Measurements from ENCODE around the gene ADAMTS4. TPM values are rescaled to one million over a fixed set of nuclear protein-coding genes. Genes with fewer than 3 reads are reported as not detected.

ADAMTS4 gene
- total and polyA plus RNA-seq, 12 donors = 1.7 to 86.1 (median 13.2) TPM

DNA sequence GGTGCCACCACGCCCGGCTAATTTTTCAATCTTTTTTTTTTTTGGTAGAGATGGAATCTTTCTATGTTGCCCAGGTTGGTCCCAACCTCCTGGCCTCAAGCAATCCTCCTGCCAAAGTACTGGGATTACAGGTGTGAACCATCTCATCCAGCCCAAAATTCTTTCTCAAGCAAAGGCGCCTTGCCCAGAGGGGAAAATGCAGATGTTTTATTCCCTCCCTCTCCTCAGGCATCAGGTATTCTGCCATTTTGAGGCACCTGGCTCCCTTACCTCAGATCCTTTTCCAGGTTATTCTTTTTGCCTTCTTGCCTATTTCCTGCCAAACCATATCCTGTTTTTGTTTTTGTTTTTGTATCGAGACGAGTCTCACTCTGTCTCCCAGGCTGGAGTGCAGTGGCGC, 10.5 kb downstream of the ADAMTS4 start:
- H3K27me3 ChIP-seq = no peaks in the 10 kb centered on the region
- no peaks in the 10 kb centered on the region for H3K9me3 ChIP-seq
- no peak overlapping the region for H3K4me3 ChIP-seq
- no peak for ATAC-seq
- intact Hi-C loops (cut with DNase I) = no loop called here
- 73 to 93% methylated on average over 6 of the region's 6 CpGs for WGBS, 2 donors
- H3K4me1 ChIP-seq = peaks cover 8 to 78% (median 41%) of the 10 kb centered on the region in 9 donors
- peak overlapping the region in 1 of 10 donors; percentile 29 for H3K27ac ChIP-seq
- DNase-seq = no peak
- peaks cover 0 to 43% (median 0%) of the 10 kb centered on the region in 9 donors for H3K36me3 ChIP-seq
- TF ChIP-seq, protein P1, sequence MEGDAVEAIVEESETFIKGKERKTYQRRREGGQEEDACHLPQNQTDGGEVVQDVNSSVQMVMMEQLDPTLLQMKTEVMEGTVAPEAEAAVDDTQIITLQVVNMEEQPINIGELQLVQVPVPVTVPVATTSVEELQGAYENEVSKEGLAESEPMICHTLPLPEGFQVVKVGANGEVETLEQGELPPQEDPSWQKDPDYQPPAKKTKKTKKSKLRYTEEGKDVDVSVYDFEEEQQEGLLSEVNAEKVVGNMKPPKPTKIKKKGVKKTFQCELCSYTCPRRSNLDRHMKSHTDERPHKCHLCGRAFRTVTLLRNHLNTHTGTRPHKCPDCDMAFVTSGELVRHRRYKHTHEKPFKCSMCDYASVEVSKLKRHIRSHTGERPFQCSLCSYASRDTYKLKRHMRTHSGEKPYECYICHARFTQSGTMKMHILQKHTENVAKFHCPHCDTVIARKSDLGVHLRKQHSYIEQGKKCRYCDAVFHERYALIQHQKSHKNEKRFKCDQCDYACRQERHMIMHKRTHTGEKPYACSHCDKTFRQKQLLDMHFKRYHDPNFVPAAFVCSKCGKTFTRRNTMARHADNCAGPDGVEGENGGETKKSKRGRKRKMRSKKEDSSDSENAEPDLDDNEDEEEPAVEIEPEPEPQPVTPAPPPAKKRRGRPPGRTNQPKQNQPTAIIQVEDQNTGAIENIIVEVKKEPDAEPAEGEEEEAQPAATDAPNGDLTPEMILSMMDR (IDR thresholded peaks at IDR 0.05) = no peak

DNA sequence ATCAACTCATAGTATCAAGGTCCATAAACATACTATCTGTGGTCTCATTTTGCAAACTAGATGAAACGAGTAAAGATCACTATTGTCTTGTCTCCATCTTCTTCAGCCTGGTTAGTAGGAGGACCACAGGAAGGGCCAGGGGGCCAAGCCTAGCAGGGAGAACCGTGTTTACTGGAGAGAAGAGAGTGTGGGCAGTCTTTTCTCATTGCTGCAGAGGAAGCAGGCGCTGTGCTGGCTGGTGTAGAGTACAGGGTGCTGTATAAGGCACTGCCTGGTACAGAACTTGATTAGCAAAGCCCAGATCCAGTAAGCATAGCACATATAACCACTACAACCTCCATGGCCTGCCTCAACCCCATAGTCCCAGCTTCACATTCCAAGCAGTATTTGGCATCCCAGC, 11.5 kb downstream of the ADAMTS4 start:
- ATAC-seq (peak in 1 of 8 donors; percentile 4), DNase-seq (no peak)
- Histone ChIP-seq H3K36me3 (peaks cover 0 to 32% (median 0%) of the 10 kb centered on the region in 9 donors), H3K9me3 (no peaks in the 10 kb centered on the region), H3K27ac (peak overlapping the region in 2 of 10 donors; percentile 87 to 88), H3K27me3 (no peaks in the 10 kb centered on the region), H3K4me3 (no peak overlapping the region), H3K4me1 (peaks cover 8 to 78% (median 30%) of the 10 kb centered on the region in 9 donors)
- WGBS, 2 donors = 76 to 77% methylated on average over 3 of the region's 3 CpGs
- TF ChIP-seq, protein P1 (IDR thresholded peaks at IDR 0.05) = no peak
- intact Hi-C loops (cut with DNase I) = no loop called here

DNA sequence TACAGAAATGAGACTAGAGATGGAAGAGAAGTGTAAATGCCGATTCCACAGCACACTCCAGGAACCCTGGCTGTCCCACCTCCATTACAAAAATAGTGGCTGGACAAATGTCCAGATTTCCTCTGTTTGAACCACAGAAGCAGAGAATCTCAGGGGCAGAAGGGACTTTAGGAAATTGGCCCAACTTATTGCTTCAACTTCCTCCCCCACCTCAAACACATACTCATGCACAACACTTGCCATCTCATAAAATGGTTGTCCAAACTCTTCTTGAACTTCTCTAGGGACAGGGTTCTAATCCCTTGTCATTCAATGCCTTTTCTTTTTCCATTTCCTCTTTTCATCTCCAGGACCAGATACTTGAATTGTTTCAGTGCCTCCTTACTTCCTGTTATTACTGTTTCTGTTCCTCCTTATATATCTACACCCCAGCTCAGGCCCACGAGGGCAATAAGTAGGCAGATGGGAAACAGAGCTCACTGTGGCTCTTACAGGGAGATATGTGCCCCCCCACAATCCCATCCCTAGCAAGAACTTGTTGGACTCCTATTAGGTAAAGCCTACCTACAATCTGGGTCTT, 13.0 kb downstream of the ADAMTS4 start:
- Histone ChIP-seq H3K27ac (peak overlapping the region; percentile 39 to 88 (median 74)), H3K4me1 (peaks cover 8 to 89% (median 28%) of the 10 kb centered on the region in 9 donors), H3K27me3 (no peaks in the 10 kb centered on the region), H3K9me3 (no peaks in the 10 kb centered on the region), H3K4me3 (no peak overlapping the region), H3K36me3 (peaks cover 0 to 18% (median 0%) of the 10 kb centered on the region in 9 donors)
- TF ChIP-seq, protein P1 (IDR thresholded peaks at IDR 0.05) = no peak
- ATAC-seq (peak in 7 of 8 donors; percentile 10 to 44 (median 17)), DNase-seq (no peak)
- 18 to 42% methylated on average over 2 of the region's 2 CpGs for WGBS, 2 donors
- intact Hi-C loops (cut with DNase I) = no loop called here

DNA sequence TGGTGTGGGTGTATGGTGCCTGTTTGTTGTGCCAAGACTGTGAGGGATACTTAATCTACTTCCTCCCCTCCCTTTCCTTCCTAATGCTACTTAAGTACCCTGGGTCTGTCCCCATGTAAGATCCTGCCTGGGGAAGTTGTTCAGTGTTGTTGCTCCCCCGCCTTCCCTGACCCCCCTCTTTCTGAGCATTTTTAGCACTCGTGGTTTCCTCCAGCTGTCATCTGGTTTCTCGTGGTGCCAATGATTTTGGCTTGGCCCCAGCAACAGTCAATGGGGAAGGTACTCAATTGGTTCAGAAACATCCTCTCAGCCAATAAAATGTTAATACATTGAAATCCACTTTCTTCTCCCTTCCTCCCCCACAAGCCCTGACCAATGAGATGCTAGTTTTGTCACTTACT, 13.6 kb downstream of the ADAMTS4 start:
- WGBS, 2 donors = 0 to 1% methylated on average over 3 of the region's 3 CpGs
- Histone ChIP-seq H3K9me3 (no peaks in the 10 kb centered on the region), H3K27ac (peak overlapping the region in 9 of 10 donors; percentile 61 to 88 (median 75)), H3K4me3 (no peak overlapping the region), H3K36me3 (peaks cover 0 to 13% (median 0%) of the 10 kb centered on the region in 9 donors), H3K27me3 (no peaks in the 10 kb centered on the region), H3K4me1 (peaks cover 8 to 94% (median 28%) of the 10 kb centered on the region in 9 donors)
- ATAC-seq (peak; percentile 69 to 93 (median 90)), DNase-seq (peak; percentile 62 to 91)
- TF ChIP-seq, protein P1 (IDR thresholded peaks at IDR 0.05) = no peak
- intact Hi-C loops (cut with DNase I) = no loop called here

Data from heart right ventricle (tissue), 16 donors.